ENCODE data around the gene ANO7. TPM values are rescaled to one million over a fixed set of nuclear protein-coding genes. Genes with fewer than 3 reads are reported as not detected.

Gene ANO7
- total and polyA plus RNA-seq, 2 of the 13 experiments (the other 11 are each of a cell fraction or from before 2014, with no cell fraction given): 4.1 to 4.9 TPM

DNA sequence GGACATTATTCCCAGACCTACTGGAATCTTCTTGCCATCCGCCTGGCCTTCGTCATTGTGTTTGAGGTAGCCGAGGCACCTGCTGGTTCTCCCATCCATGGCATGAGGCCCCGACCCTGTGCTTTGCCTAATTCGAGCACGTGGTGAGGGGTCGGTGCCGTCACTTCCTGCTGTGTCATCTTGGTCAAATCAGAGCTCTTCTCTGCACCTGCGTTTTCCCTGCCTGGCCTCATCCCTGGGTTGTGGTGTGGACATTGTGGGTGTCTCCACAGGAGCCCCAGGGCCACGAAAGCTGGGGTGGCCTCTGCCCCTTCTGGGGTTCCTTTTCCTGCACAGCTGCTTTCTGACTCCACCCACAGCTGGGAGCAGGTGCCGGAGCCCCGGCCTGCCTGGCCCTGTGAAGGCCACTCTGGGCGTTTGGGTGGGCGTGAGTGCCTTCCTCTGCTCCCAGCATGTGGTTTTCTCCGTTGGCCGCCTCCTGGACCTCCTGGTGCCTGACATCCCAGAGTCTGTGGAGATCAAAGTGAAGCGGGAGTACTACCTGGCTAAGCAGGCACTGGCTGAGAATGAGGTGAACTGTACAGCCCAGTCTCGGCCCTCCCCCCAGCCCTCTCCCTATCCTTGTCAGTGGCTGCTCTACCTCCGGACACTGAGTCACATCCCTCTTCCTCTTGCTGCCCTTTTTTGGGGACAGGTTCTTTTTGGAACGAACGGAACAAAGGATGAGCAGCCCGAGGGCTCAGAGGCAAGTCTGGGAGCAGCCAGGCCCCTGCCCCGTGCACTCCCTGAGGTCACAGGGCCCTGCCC, 34.9 kb downstream of the ANO7 start (continued):
- TF ChIP-seq, protein P1, sequence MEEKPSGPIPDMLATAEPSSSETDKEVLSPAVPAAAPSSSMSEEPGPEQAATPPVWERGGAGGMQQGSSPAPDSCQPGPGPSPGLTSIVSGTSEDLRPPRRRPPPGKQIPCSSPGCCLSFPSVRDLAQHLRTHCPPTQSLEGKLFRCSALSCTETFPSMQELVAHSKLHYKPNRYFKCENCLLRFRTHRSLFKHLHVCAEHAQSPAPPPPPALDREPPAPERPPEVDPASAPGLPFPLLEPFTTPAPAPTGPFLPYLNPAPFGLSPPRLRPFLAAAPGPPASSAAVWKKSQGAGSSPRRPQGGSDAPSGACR (CRISPR knock-in tag; IDR thresholded peaks at IDR 0.05): no peak
- TF ChIP-seq ZNF326 (CRISPR knock-in tag; IDR thresholded peaks at IDR 0.05; ENCODE audit: borderline replicate concordance): peak; percentile 50; the same call in 1 of the 2 replicates
- no peak for TF ChIP-seq ZNF136 (CRISPR knock-in tag; IDR thresholded peaks at IDR 0.05; ENCODE audit: low read depth)
- no peak for TF ChIP-seq SIX1 (CRISPR knock-in tag; IDR thresholded peaks at IDR 0.05; ENCODE audit: borderline replicate concordance)
- TF ChIP-seq, protein P2, sequence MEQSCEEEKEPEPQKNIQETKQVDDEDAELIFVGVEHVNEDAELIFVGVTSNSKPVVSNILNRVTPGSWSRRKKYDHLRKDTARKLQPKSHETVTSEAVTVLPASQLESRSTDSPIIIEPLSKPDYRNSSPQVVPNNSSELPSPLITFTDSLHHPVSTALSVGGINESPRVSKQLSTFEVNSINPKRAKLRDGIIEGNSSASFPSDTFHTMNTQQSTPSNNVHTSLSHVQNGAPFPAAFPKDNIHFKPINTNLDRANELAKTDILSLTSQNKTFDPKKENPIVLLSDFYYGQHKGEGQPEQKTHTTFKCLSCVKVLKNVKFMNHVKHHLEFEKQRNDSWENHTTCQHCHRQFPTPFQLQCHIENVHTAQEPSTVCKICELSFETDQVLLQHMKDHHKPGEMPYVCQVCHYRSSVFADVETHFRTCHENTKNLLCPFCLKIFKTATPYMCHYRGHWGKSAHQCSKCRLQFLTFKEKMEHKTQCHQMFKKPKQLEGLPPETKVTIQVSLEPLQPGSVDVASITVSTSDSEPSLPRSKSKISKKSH (CRISPR knock-in tag; IDR thresholded peaks at IDR 0.05; ENCODE audit: borderline replicate concordance): peak; percentile 17; the same call in 1 of the 2 replicates
- TF ChIP-seq PRDM10 (CRISPR knock-in tag; IDR thresholded peaks at IDR 0.05; ENCODE audit: low read depth): no peak
- no peak for TF ChIP-seq ZSCAN22 (CRISPR knock-in tag; IDR thresholded peaks at IDR 0.05)
- TF ChIP-seq ZNF615 (CRISPR knock-in tag; IDR thresholded peaks at IDR 0.05; ENCODE audit: borderline replicate concordance): no peak
- TF ChIP-seq ZNF670 (CRISPR knock-in tag; IDR thresholded peaks at IDR 0.05; ENCODE audit: borderline replicate concordance): no peak
- no peak for TF ChIP-seq ZNF841 (CRISPR knock-in tag; IDR thresholded peaks at IDR 0.05; ENCODE audit: borderline replicate concordance)
- TF ChIP-seq HOXA5 (CRISPR knock-in tag; IDR thresholded peaks at IDR 0.05): no peak
- TF ChIP-seq, protein P3, sequence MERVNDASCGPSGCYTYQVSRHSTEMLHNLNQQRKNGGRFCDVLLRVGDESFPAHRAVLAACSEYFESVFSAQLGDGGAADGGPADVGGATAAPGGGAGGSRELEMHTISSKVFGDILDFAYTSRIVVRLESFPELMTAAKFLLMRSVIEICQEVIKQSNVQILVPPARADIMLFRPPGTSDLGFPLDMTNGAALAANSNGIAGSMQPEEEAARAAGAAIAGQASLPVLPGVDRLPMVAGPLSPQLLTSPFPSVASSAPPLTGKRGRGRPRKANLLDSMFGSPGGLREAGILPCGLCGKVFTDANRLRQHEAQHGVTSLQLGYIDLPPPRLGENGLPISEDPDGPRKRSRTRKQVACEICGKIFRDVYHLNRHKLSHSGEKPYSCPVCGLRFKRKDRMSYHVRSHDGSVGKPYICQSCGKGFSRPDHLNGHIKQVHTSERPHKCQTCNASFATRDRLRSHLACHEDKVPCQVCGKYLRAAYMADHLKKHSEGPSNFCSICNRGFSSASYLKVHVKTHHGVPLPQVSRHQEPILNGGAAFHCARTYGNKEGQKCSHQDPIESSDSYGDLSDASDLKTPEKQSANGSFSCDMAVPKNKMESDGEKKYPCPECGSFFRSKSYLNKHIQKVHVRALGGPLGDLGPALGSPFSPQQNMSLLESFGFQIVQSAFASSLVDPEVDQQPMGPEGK (CRISPR knock-in tag; IDR thresholded peaks at IDR 0.05): no peak
- TF ChIP-seq DPF2 (CRISPR knock-in tag; IDR thresholded peaks at IDR 0.05; ENCODE audit: borderline replicate concordance, low read depth): no peak
- TF ChIP-seq ZMYM2 (CRISPR knock-in tag; IDR thresholded peaks at IDR 0.05): no peak
- TF ChIP-seq MIXL1 (CRISPR knock-in tag; IDR thresholded peaks at IDR 0.05): no peak
- TF ChIP-seq NCOA1 (CRISPR knock-in tag; IDR thresholded peaks at IDR 0.05): no peak
- TF ChIP-seq, protein P4, sequence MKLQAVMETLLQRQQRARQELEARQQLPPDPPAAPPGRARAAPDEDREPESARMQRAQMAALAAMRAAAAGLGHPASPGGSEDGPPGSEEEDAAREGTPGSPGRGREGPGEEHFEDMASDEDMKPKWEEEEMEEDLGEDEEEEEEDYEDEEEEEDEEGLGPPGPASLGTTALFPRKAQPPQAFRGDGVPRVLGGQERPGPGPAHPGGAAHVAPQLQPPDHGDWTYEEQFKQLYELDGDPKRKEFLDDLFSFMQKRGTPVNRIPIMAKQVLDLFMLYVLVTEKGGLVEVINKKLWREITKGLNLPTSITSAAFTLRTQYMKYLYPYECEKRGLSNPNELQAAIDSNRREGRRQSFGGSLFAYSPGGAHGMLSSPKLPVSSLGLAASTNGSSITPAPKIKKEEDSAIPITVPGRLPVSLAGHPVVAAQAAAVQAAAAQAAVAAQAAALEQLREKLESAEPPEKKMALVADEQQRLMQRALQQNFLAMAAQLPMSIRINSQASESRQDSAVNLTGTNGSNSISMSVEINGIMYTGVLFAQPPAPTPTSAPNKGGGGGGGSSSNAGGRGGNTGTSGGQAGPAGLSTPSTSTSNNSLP (IDR thresholded peaks at IDR 0.05; ENCODE audit: low read depth, low read length): no peak
